B cell (primary cell): ENCODE data around the gene TIPIN. TPM values are rescaled to one million over a fixed set of nuclear protein-coding genes. Genes with fewer than 3 reads are reported as not detected.

Experiments
- ATAC-seq: fragments of 200-7000 bp; cut with Tn5 transposase; one replicate; pipeline ENCODE4 v1.10.0; 2021; ENCODE audit warnings: low read depth, mild to moderate bottlenecking, moderate number of reproducible peaks, moderate library complexity
- CTCF ChIA-PET: fragments of 350-600 bp; sonication (Branson Sonifier 250); formaldehyde crosslinking; loops from one replicate; lab custom pipeline; 2021; ENCODE audit warnings: antibody characterized with exemption, inconsistent platforms; lab: Charles Lee
- POLR2A ChIA-PET: fragments of 350-600 bp; sonication (Branson Sonifier 250); formaldehyde crosslinking; loops from one replicate; lab custom pipeline; 2021; ENCODE audit warnings: antibody characterized with exemption; lab: Charles Lee
- DNase-seq: peaks from one replicate; pipeline ENCODE4 v3.0.0; 2013
- H2AFZ ChIP-seq: 2 replicates; pipeline ENCODE4 v1.6.1; 2012; ENCODE audit warnings: mild to moderate bottlenecking, low read depth, low read length; ENCODE audit not compliant: insufficient read depth, poor library complexity, severe bottlenecking
- H3K27ac ChIP-seq, 2 donors: 1 replicate in 1 of 2; 2 replicates in 1 of 2; pipeline ENCODE4 v1.5.1; 2012 to 2013; ENCODE audit warnings: low read length in 2 of 2, mild to moderate bottlenecking in 2 of 2, moderate library complexity in 1 of 2
- H3K27me3 ChIP-seq, 4 experiments: fragments of 200-600 bp in 1 of 4; sonication (generic) in 1 of 4; replicated peaks in 1 of 4; 1 replicate in 2 of 4; 2 replicates in 2 of 4; pipeline versions ENCODE4 v1.6.1 to v1.7.0; 2013 to 2016; ENCODE audit warnings: low read length in 3 of 4, mild to moderate bottlenecking in 2 of 4, mixed read lengths in 1 of 4, moderate library complexity in 1 of 4; ENCODE audit not compliant: insufficient read depth in 4 of 4, control insufficient read depth in 3 of 4; ENCODE audit errors: control extremely low read depth in 1 of 4
- H3K36me3 ChIP-seq, 2 experiments: replicated peaks in 1 of 2; 1 replicate in 1 of 2; 2 replicates in 1 of 2; pipeline versions ENCODE4 v1.6.1 to v1.7.1; 2013; ENCODE audit warnings: low read length in 1 of 2; ENCODE audit not compliant: insufficient read depth in 2 of 2, control insufficient read depth in 1 of 2; ENCODE audit errors: control extremely low read depth in 1 of 2, extremely low read depth in 1 of 2
- H3K4me1 ChIP-seq, 2 donors: fragments of 200-600 bp in 1 of 2; sonication (generic) in 1 of 2; 1 replicate in 1 of 2; 2 replicates in 1 of 2; pipeline versions ENCODE4 v1.5.1 to v1.6.1; 2013 to 2017; ENCODE audit warnings: low read length in 2 of 2; ENCODE audit not compliant: control insufficient read depth in 2 of 2, insufficient read depth in 2 of 2
- H3K4me2 ChIP-seq: replicated peaks from 2 replicates; pipeline ENCODE3; 2012; ENCODE audit warnings: mild to moderate bottlenecking, low read depth, low read length; ENCODE audit not compliant: poor library complexity, severe bottlenecking
- H3K4me3 ChIP-seq, 5 experiments: fragments of 200-600 bp in 1 of 5; sonication (generic) in 1 of 5; 1 replicate in 3 of 5; 2 replicates in 2 of 5; pipeline versions ENCODE4 v1.5.1 to v1.7.0; 2011 to 2016; ENCODE audit warnings: low read length in 4 of 5, mild to moderate bottlenecking in 4 of 5, low read depth in 2 of 5, control low read depth in 1 of 5, moderate library complexity in 1 of 5; ENCODE audit not compliant: insufficient read depth in 1 of 5; ENCODE audit errors: control extremely low read depth in 1 of 5, extremely low read depth in 1 of 5
- H3K79me2 ChIP-seq: fragments of 200-600 bp; sonication (generic); one replicate; pipeline ENCODE4 v1.6.0; 2016; ENCODE audit warnings: low read length; ENCODE audit not compliant: control insufficient read depth, insufficient read depth
- H3K9ac ChIP-seq: fragments of 200-600 bp; sonication (generic); 2 replicates; pipeline ENCODE4 v1.6.1; 2017; ENCODE audit warnings: mild to moderate bottlenecking, low read length, moderate library complexity
- H3K9me3 ChIP-seq, 3 donors: one replicate each; pipeline versions ENCODE4 v1.6.1 to v1.7.1; 2013; ENCODE audit warnings: low read length in 2 of 3; ENCODE audit not compliant: control insufficient read depth in 2 of 3, insufficient read depth in 1 of 3; ENCODE audit errors: control extremely low read depth in 1 of 3
- H4K20me1 ChIP-seq: 2 replicates; pipeline ENCODE4 v1.6.0; 2012; ENCODE audit warnings: mild to moderate bottlenecking, low read length; ENCODE audit not compliant: insufficient read depth, control insufficient read depth, poor library complexity, severe bottlenecking
- H3K27ac Mint-ChIP-seq: one replicate; pipeline ENCODE4 v1.8.0; 2021; ENCODE audit warnings: mixed read lengths
- H3K27me3 Mint-ChIP-seq: one replicate; pipeline ENCODE4 v1.8.0; 2021; ENCODE audit warnings: mixed read lengths
- H3K4me1 Mint-ChIP-seq: one replicate; pipeline ENCODE4 v1.8.0; 2021; ENCODE audit warnings: mixed read lengths
- H3K4me3 Mint-ChIP-seq: one replicate; pipeline ENCODE4 v1.8.0; 2021; ENCODE audit warnings: mixed read lengths
- H3K9me3 Mint-ChIP-seq: one replicate; pipeline ENCODE4 v1.8.0; 2022; ENCODE audit warnings: mixed read lengths; ENCODE audit not compliant: insufficient read depth
- CTCF ChIP-seq: fragments of 200-600 bp; IDR thresholded peaks from one replicate; pipeline ENCODE4 v1.8.0; 2022; ENCODE audit warnings: antibody characterized with exemption, mild to moderate bottlenecking
- EZH2 ChIP-seq: IDR thresholded peaks from 2 replicates; pipeline ENCODE4 v1.6.1; 2012; ENCODE audit warnings: borderline replicate concordance, low read depth, mild to moderate bottlenecking, moderate library complexity, low read length; ENCODE audit not compliant: insufficient read depth, poor library complexity, severe bottlenecking
- WGBS: methylation state at CpG from one replicate; pipeline ENCODE4 v1.1.5; 2013; ENCODE audit warnings: missing lambda C conversion rate; ENCODE audit not compliant: insufficient coverage; 5-methylcytosine and 5-hydroxymethylcytosine counted together
- intact Hi-C: fragments of 100-400 bp; cut with micrococcal nuclease; formaldehyde crosslinking; loops from one replicate; pipeline ENCODE4 v1.10.0; 2022
- polyA plus RNA-seq: library from polyadenylated mRNA; depleted of rRNA; stranded (reverse); fragments of >200 nt; gene quantifications from 2 replicates; pipeline ENCODE4 v1.2.3, GENCODE V29; 2012
- total RNA-seq, 2 donors: library from RNA; stranded (reverse); fragments of 120-200 nt in 1 of 2; gene quantifications; 1 replicate in 1 of 2; 2 replicates in 1 of 2; pipeline versions ENCODE4 v1.2.3 to v1.2.4, GENCODE V29; 2013 to 2022

Gene TIPIN
- total and polyA plus RNA-seq, 2 donors (not counting 1 experiment from before 2014, with no cell fraction given), result 4.1 to 8.8 TPM

GRCh38 chr15:66405615-66406014, 49.1 kb upstream of the TIPIN start:
- H3K27ac Mint-ChIP-seq, result no peak overlapping the region
- POLR2A ChIA-PET, result no interaction called here
- H3K27me3 Mint-ChIP-seq, result no peaks in the 10 kb centered on the region
- Histone ChIP-seq H2AFZ (no peak overlapping the region), H3K4me3 (no peak overlapping the region), H3K27ac (no peak overlapping the region), H3K4me1 (peaks cover 34 to 52% of the 10 kb centered on the region in 2 donors), H3K9me3 (no peaks in the 10 kb centered on the region), H3K27me3 (no peaks in the 10 kb centered on the region), H4K20me1 (peaks cover 96% of the 10 kb centered on the region), H3K36me3 (peaks cover 0 to 3% of the 10 kb centered on the region in 2 experiments), H3K9ac (no peak overlapping the region), H3K79me2 (peaks cover 100% of the 10 kb centered on the region), H3K4me2 (no peak overlapping the region)
- intact Hi-C loops, result loop anchor here (10.0 kb wide), 1 partner anchor 49 kb away; no protein-coding TSS in a partner anchor
- ATAC-seq (no peak), DNase-seq (no peak)
- TF ChIP-seq CTCF, result no peak
- no peak for TF ChIP-seq EZH2
- H3K4me1 Mint-ChIP-seq, result peaks cover 78% of the 10 kb centered on the region
- CTCF ChIA-PET, result no interaction called here
- H3K9me3 Mint-ChIP-seq, result no peaks in the 10 kb centered on the region
- no peak overlapping the region for H3K4me3 Mint-ChIP-seq
- no CpG with 5 or more reads among the region's 3 CpGs for WGBS

GRCh38 chr15:66405007-66405406, 48.5 kb upstream of the TIPIN start:
- H4K20me1 ChIP-seq, result peaks cover 96% of the 10 kb centered on the region
- CTCF ChIA-PET, result interaction anchor here (0.7 to 2.8 kb wide), 2 partner anchors 50 to 93 kb away, joined by 3 to 20 read pairs; partner anchors contain the start of gene SNAPC5
- H2AFZ ChIP-seq, result no peak overlapping the region
- TF ChIP-seq EZH2, result no peak
- TF ChIP-seq CTCF, result no peak
- no peak overlapping the region for H3K4me3 ChIP-seq
- DNase-seq (no peak), ATAC-seq (no peak)
- peaks cover 36 to 52% of the 10 kb centered on the region in 2 donors for H3K4me1 ChIP-seq
- H3K27me3 ChIP-seq, result no peaks in the 10 kb centered on the region
- H3K9me3 ChIP-seq, result no peaks in the 10 kb centered on the region
- H3K4me3 Mint-ChIP-seq, result peak overlapping the region; percentile 72
- no peak overlapping the region for H3K27ac ChIP-seq
- POLR2A ChIA-PET, result no interaction called here
- H3K9ac ChIP-seq, result no peak overlapping the region
- no peaks in the 10 kb centered on the region for H3K9me3 Mint-ChIP-seq
- intact Hi-C loops, result loop anchor here (10.0 kb wide), 1 partner anchor 50 kb away; no protein-coding TSS in a partner anchor
- no peaks in the 10 kb centered on the region for H3K27me3 Mint-ChIP-seq
- WGBS, result no CpG with 5 or more reads among the region's 2 CpGs
- peak overlapping the region; percentile 48 for H3K4me2 ChIP-seq
- H3K27ac Mint-ChIP-seq, result peak overlapping the region; percentile 12
- peaks cover 100% of the 10 kb centered on the region for H3K79me2 ChIP-seq
- H3K4me1 Mint-ChIP-seq, result peaks cover 79% of the 10 kb centered on the region
- H3K36me3 ChIP-seq, result peaks cover 0 to 3% of the 10 kb centered on the region in 2 experiments
